ENCODE results near the gene SLC25A26.

SLC25A26 gene

GRCh38 chr3:66344848-66345578, 124.2 kb downstream of the SLC25A26 start:
- Mint-ChIP-seq H3K4me1 (peaks cover 30% of the 10 kb centered on the region), H3K4me3 (no peak overlapping the region), H3K27me3 (ENCODE audit: low read depth, poor library complexity) (no peaks in the 10 kb centered on the region), H3K27ac (peak overlapping the region; percentile 77), H3K9me3 (peaks cover 17% of the 10 kb centered on the region), H3K36me3 (ENCODE audit: low read depth) (peaks cover 23% of the 10 kb centered on the region)
- DNase-seq, result no peak
- TF ChIP-seq, protein P1, sequence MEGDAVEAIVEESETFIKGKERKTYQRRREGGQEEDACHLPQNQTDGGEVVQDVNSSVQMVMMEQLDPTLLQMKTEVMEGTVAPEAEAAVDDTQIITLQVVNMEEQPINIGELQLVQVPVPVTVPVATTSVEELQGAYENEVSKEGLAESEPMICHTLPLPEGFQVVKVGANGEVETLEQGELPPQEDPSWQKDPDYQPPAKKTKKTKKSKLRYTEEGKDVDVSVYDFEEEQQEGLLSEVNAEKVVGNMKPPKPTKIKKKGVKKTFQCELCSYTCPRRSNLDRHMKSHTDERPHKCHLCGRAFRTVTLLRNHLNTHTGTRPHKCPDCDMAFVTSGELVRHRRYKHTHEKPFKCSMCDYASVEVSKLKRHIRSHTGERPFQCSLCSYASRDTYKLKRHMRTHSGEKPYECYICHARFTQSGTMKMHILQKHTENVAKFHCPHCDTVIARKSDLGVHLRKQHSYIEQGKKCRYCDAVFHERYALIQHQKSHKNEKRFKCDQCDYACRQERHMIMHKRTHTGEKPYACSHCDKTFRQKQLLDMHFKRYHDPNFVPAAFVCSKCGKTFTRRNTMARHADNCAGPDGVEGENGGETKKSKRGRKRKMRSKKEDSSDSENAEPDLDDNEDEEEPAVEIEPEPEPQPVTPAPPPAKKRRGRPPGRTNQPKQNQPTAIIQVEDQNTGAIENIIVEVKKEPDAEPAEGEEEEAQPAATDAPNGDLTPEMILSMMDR (IDR thresholded peaks at IDR 0.05), result no peak

DNA sequence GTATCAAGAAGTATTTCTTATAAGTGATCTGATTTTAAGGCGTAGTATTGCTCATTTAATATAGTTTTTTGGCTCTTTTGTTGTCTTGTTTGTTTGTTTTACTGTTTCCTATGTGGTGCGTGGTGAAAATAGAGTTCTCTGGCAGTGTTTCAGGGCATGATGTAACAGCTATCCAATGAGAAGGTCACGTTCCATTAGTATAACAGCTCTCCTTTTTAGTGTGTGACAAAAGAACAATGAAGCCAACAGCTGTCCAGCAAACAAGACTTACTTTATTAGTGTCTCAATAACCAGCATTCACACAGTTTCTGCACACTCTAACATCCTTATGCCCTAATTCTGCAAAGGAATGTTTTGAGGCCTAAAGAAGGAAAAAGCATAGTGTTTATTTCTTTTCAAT, 127.9 kb downstream of the SLC25A26 start:
- peaks cover 23% of the 10 kb centered on the region for H3K36me3 Mint-ChIP-seq (ENCODE audit: low read depth)
- DNase-seq, result no peak
- H3K4me3 Mint-ChIP-seq, result no peak overlapping the region
- H3K27me3 Mint-ChIP-seq (ENCODE audit: low read depth, poor library complexity), result no peaks in the 10 kb centered on the region
- peaks cover 17% of the 10 kb centered on the region for H3K9me3 Mint-ChIP-seq
- peaks cover 24% of the 10 kb centered on the region for H3K4me1 Mint-ChIP-seq
- TF ChIP-seq, protein P1 (IDR thresholded peaks at IDR 0.05), result no peak
- no peak overlapping the region for H3K27ac Mint-ChIP-seq

GRCh38 chr3:66350601-66351000, 129.8 kb downstream of the SLC25A26 start:
- H3K27me3 Mint-ChIP-seq (ENCODE audit: low read depth, poor library complexity), result no peaks in the 10 kb centered on the region
- peaks cover 23% of the 10 kb centered on the region for H3K36me3 Mint-ChIP-seq (ENCODE audit: low read depth)
- peaks cover 26% of the 10 kb centered on the region for H3K4me1 Mint-ChIP-seq
- H3K27ac Mint-ChIP-seq, result peak overlapping the region; percentile 1
- no peak for DNase-seq
- peaks cover 17% of the 10 kb centered on the region for H3K9me3 Mint-ChIP-seq
- no peak overlapping the region for H3K4me3 Mint-ChIP-seq
- TF ChIP-seq, protein P1 (IDR thresholded peaks at IDR 0.05), result no peak

DNA sequence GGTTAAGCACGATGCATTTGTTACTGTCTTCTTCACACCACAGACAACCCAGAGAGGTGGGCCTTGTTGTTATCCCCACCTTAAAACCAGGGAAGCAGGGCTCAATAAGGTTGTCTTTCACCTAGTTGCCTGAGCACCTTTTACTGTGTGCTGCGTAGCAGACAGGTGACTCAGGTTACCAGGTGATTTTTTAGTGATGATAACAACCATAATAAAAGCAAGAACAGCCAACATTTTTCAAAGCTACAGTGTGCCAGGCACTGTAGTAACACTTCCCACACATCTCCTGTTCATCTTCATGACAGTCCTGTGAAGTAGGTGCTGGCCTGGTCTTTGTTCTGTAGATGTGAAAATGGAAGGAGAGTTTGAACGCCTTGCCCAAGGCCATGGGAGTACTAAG, 132.2 kb downstream of the SLC25A26 start:
- Mint-ChIP-seq H3K36me3 (ENCODE audit: low read depth) (peaks cover 5% of the 10 kb centered on the region), H3K4me3 (no peak overlapping the region), H3K27ac (no peak overlapping the region), H3K4me1 (peaks cover 19% of the 10 kb centered on the region), H3K9me3 (peaks cover 2% of the 10 kb centered on the region), H3K27me3 (ENCODE audit: low read depth, poor library complexity) (no peaks in the 10 kb centered on the region)
- no peak for DNase-seq
- TF ChIP-seq, protein P1 (IDR thresholded peaks at IDR 0.05), result no peak

GRCh38 chr3:66353530-66353929, 132.7 kb downstream of the SLC25A26 start:
- Mint-ChIP-seq H3K27ac (peak overlapping the region; percentile 78), H3K9me3 (no peaks in the 10 kb centered on the region)

More at GRCh38 chr3:66353530-66353929, 132.7 kb downstream of the SLC25A26 start:
- no peak for DNase-seq
- Mint-ChIP-seq H3K4me1 (peaks cover 19% of the 10 kb centered on the region), H3K27me3 (ENCODE audit: low read depth, poor library complexity) (no peaks in the 10 kb centered on the region), H3K4me3 (no peak overlapping the region), H3K36me3 (ENCODE audit: low read depth) (no peaks in the 10 kb centered on the region)
- TF ChIP-seq, protein P1 (IDR thresholded peaks at IDR 0.05), result no peak
